Subcutaneous adipose tissue (tissue), 4 donors: ENCODE results near the gene ZNF383. TPM values are rescaled to one million over a fixed set of nuclear protein-coding genes. Genes with fewer than 3 reads are reported as not detected.

ENCODE experiments used
- CTCF ChIP-seq: fragments of 450-650 bp; IDR thresholded peaks from one replicate; pipeline ENCODE4 v1.5.1; 2016; ENCODE audit warnings: low read depth, mild to moderate bottlenecking, control low read depth, antibody characterized with exemption, moderate library complexity
- total RNA-seq, 4 donors: library from RNA; depleted of rRNA; stranded (reverse); fragments of >200 nt; gene quantifications; one replicate each; pipeline ENCODE4 v1.1.0, GENCODE V29; 2016

ZNF383 gene
- total RNA-seq, 4 donors from 2014 or later: 6.8 to 10.7 (median 8.3) TPM

GRCh38 chr19:37226248-37226647 lies 8.2 kb downstream of the ZNF383 start:
- no peak for TF ChIP-seq CTCF

- TF ChIP-seq CTCF: no peak
These were observed 10.0 kb downstream of the ZNF383 start for GRCh38 chr19:37227996-37228395.

- TF ChIP-seq CTCF: no peak
These were observed 25.2 kb downstream of the ZNF383 start for GRCh38 chr19:37243206-37243632.

GRCh38 chr19:37251308-37252229 lies 33.6 kb downstream of the ZNF383 start:
- no peak for TF ChIP-seq CTCF

Other genes with a start within 250 kb of the ZNF383 start
- gene ZNF420, start 139.8 kb upstream of the ZNF383 start, total RNA-seq: 10 to 100 TPM in 2 of 4 donors, 1 to 10 TPM in 2; 1.9 to 13.7 (median 8.6) TPM
- gene ZNF585A, start 45.5 kb upstream of the ZNF383 start, total RNA-seq: 10 to 100 TPM in 2 of 4 donors, 1 to 10 TPM in 2; 1.9 to 14.8 (median 8.5) TPM
- 10 to 100 TPM; 11.6 to 17.5 (median 14.9) TPM for gene ZNF585B, start 7.7 kb upstream of the ZNF383 start, total RNA-seq
- 1 to 10 TPM; 4.2 to 6.3 (median 5.3) TPM for gene ZNF527, start 152.9 kb downstream of the ZNF383 start, total RNA-seq
- gene ZNF569, start 249.2 kb downstream of the ZNF383 start, total RNA-seq: 10 to 100 TPM in 1 of 4 donors, 1 to 10 TPM in 3; 4.7 to 13.9 (median 8.0) TPM